PC-3 (cell line): ENCODE data around the gene KLRG1.

ENCODE experiments used
- EZH2phosphoT487 ChIP-seq: fragments of 300-600 bp; sonication (generic); IDR thresholded peaks from 2 replicates; pipeline ENCODE4 v1.6.1; 2018; ENCODE audit warnings: mild to moderate bottlenecking, antibody characterized with exemption, low read length, borderline replicate concordance
- TF ChIP-seq, protein P1 (sequence below): fragments of 300-600 bp; sonication (generic); conservative IDR thresholded peaks from 2 replicates; pipeline ENCODE4 v1.5.1; 2017; ENCODE audit warnings: antibody characterized with exemption, low read depth, mild to moderate bottlenecking, low read length

DNA sequence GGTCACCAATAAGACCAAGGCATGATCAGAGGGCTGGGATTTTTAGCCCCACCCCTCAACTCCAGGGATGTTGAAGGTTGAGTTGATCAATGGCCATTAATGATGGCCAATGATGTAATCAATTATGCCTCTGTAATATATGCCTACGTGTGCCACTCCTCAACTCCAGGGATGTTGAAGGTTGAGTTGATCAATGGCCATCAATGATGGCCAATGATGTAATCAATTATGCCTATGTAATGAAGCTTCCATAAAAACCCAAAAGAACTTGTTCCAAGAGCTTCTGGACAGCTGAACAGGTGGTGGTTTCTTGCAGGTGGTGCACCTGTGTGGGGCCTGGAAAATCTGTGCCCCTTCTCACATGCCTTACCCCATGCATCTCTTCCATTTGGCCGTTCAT is 33.2 kb downstream of the KLRG1 start:
- TF ChIP-seq, protein P1, sequence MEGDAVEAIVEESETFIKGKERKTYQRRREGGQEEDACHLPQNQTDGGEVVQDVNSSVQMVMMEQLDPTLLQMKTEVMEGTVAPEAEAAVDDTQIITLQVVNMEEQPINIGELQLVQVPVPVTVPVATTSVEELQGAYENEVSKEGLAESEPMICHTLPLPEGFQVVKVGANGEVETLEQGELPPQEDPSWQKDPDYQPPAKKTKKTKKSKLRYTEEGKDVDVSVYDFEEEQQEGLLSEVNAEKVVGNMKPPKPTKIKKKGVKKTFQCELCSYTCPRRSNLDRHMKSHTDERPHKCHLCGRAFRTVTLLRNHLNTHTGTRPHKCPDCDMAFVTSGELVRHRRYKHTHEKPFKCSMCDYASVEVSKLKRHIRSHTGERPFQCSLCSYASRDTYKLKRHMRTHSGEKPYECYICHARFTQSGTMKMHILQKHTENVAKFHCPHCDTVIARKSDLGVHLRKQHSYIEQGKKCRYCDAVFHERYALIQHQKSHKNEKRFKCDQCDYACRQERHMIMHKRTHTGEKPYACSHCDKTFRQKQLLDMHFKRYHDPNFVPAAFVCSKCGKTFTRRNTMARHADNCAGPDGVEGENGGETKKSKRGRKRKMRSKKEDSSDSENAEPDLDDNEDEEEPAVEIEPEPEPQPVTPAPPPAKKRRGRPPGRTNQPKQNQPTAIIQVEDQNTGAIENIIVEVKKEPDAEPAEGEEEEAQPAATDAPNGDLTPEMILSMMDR = no peak
- no peak for TF ChIP-seq EZH2phosphoT487
